SK-N-SH (cell line): ENCODE measurements around the gene FBXO21.
"Not testable (repeated sequence)": the region's sequence is repeated elsewhere in the genome, so short reads cannot be mapped to it uniquely, and the experiment has no call there.

ENCODE experiments used
- EZH2phosphoT487 ChIP-seq: fragments of 200-600 bp; sonication (generic); IDR thresholded peaks from 2 replicates; pipeline ENCODE4 v1.6.1; 2017; ENCODE audit warnings: low read depth, mixed run types, mild to moderate bottlenecking, antibody characterized with exemption, moderate library complexity, borderline replicate concordance
- GATA2 ChIP-seq: sonication (generic); formaldehyde crosslinking; IDR thresholded peaks from 2 replicates; pipeline ENCODE4 v1.5.0; 2020; ENCODE audit warnings: mild to moderate bottlenecking, missing genetic modification reagents
- NFIC ChIP-seq: IDR thresholded peaks from 2 replicates; pipeline ENCODE4 v1.4.0; 2012; ENCODE audit warnings: borderline replicate concordance
- POLR2AphosphoS5 ChIP-seq: IDR thresholded peaks from 2 replicates; pipeline ENCODE4 v1.6.1; 2012; ENCODE audit warnings: low read depth, low read length
- RFX5 ChIP-seq: IDR thresholded peaks from 2 replicates; pipeline ENCODE4 v1.6.1; 2012; ENCODE audit warnings: mild to moderate bottlenecking, improper control_type of control experiment, low read length
- SIN3A ChIP-seq: IDR thresholded peaks from 2 replicates; pipeline ENCODE4 v1.6.1; 2012; ENCODE audit warnings: low read depth, mild to moderate bottlenecking, low read length, moderate library complexity, borderline replicate concordance
- TAF1 ChIP-seq: IDR thresholded peaks from 2 replicates; pipeline ENCODE4 v1.6.1; 2012; ENCODE audit warnings: low read depth, mild to moderate bottlenecking, low read length, moderate library complexity, borderline replicate concordance
- USF1 ChIP-seq: IDR thresholded peaks from 2 replicates; pipeline ENCODE4 v1.4.0; 2012; ENCODE audit warnings: low read depth, borderline replicate concordance
- YY1 ChIP-seq: IDR thresholded peaks from 2 replicates; pipeline ENCODE4 v1.4.0; 2012; ENCODE audit warnings: low read depth, mild to moderate bottlenecking
- TF ChIP-seq, protein P1 (sequence below): IDR thresholded peaks from 2 replicates; pipeline ENCODE4 v1.4.0; 2012; ENCODE audit warnings: low read depth
- TF ChIP-seq, protein P2 (sequence below): fragments of 200-600 bp; sonication (generic); IDR thresholded peaks from 2 replicates; pipeline ENCODE4 v1.6.1; 2017; ENCODE audit warnings: antibody characterized with exemption, mild to moderate bottlenecking, moderate library complexity
- TF ChIP-seq, protein P3 (sequence below): IDR thresholded peaks from 2 replicates; pipeline ENCODE4 v1.6.1; 2012; ENCODE audit warnings: mild to moderate bottlenecking, low read depth, low read length, moderate library complexity

- TF ChIP-seq GATA2 (CRISPR knock-in tag); EZH2phosphoT487; RFX5; TAF1; NFIC; SIN3A; YY1; POLR2AphosphoS5; USF1: not testable (repeated sequence)
- TF ChIP-seq, protein P1, sequence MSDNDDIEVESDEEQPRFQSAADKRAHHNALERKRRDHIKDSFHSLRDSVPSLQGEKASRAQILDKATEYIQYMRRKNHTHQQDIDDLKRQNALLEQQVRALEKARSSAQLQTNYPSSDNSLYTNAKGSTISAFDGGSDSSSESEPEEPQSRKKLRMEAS, result not testable (repeated sequence)
- TF ChIP-seq, protein P2, sequence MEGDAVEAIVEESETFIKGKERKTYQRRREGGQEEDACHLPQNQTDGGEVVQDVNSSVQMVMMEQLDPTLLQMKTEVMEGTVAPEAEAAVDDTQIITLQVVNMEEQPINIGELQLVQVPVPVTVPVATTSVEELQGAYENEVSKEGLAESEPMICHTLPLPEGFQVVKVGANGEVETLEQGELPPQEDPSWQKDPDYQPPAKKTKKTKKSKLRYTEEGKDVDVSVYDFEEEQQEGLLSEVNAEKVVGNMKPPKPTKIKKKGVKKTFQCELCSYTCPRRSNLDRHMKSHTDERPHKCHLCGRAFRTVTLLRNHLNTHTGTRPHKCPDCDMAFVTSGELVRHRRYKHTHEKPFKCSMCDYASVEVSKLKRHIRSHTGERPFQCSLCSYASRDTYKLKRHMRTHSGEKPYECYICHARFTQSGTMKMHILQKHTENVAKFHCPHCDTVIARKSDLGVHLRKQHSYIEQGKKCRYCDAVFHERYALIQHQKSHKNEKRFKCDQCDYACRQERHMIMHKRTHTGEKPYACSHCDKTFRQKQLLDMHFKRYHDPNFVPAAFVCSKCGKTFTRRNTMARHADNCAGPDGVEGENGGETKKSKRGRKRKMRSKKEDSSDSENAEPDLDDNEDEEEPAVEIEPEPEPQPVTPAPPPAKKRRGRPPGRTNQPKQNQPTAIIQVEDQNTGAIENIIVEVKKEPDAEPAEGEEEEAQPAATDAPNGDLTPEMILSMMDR, result not testable (repeated sequence)
- TF ChIP-seq, protein P3, sequence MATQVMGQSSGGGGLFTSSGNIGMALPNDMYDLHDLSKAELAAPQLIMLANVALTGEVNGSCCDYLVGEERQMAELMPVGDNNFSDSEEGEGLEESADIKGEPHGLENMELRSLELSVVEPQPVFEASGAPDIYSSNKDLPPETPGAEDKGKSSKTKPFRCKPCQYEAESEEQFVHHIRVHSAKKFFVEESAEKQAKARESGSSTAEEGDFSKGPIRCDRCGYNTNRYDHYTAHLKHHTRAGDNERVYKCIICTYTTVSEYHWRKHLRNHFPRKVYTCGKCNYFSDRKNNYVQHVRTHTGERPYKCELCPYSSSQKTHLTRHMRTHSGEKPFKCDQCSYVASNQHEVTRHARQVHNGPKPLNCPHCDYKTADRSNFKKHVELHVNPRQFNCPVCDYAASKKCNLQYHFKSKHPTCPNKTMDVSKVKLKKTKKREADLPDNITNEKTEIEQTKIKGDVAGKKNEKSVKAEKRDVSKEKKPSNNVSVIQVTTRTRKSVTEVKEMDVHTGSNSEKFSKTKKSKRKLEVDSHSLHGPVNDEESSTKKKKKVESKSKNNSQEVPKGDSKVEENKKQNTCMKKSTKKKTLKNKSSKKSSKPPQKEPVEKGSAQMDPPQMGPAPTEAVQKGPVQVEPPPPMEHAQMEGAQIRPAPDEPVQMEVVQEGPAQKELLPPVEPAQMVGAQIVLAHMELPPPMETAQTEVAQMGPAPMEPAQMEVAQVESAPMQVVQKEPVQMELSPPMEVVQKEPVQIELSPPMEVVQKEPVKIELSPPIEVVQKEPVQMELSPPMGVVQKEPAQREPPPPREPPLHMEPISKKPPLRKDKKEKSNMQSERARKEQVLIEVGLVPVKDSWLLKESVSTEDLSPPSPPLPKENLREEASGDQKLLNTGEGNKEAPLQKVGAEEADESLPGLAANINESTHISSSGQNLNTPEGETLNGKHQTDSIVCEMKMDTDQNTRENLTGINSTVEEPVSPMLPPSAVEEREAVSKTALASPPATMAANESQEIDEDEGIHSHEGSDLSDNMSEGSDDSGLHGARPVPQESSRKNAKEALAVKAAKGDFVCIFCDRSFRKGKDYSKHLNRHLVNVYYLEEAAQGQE, result not testable (repeated sequence)
Measured at GRCh38 chr12:117181468-117181843, 8.8 kb downstream of the FBXO21 start.
